Measurements from ENCODE around the gene BCL2L11.

The BCL2L11 gene

DNA sequence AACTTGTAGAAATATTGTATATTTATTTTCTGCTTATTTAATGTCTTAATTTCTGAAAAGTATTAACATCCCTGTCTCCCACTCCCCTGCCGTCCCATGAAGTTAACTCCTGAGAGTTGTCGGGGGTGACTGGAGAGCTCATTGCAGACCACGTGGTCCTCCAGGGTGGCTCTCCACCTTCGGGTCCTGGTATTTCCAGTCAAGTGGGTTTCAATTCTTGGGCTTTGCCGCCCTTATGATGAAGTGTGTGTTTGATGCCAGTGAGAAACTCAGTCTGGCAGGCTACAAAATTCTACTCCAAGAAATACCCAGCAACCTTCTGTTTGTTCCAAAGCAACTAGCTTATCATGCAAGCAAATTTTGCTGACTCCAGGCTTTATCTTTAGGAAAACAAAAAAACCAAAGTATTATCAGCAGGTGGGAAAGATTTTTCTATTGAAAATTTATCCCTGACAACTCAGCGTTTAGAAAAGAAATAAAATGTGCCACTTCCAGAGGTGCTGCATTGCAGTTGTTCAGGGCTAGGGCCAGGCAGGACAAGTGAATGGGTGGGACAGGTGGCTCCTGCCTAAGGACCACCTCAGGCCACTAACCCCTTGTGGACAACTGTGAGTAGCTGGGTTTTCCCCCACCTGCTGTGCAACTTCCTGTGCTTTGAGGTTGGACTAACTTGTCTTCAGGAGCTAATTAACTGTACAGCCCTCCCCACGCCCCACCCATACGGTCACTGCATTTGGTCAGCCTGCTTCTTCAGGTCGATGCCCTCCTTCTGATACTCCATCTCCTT is 46.6 kb downstream of the BCL2L11 start:
- no peak overlapping the region for H3K4me3 ChIP-seq (ENCODE audit: low read depth, low read length)
- TF ChIP-seq CTCF (IDR thresholded peaks at IDR 0.05; ENCODE audit: insufficient read depth, low read depth, low read length, missing control alignments), result no peak
- DNase-seq (ENCODE audit: low read depth), result peak; percentile 55

GRCh38 chr2:111167863-111168162 is 47.1 kb downstream of the BCL2L11 start:
- TF ChIP-seq CTCF (IDR thresholded peaks at IDR 0.05; ENCODE audit: insufficient read depth, low read depth, low read length, missing control alignments), result no peak
- H3K4me3 ChIP-seq (ENCODE audit: low read depth, low read length), result no peak overlapping the region
- DNase-seq (ENCODE audit: low read depth), result no peak

- peak; percentile 82 for DNase-seq (ENCODE audit: low read depth)
- no peak for TF ChIP-seq CTCF (IDR thresholded peaks at IDR 0.05; ENCODE audit: insufficient read depth, low read depth, low read length, missing control alignments)
Measured at GRCh38 chr2:111168528-111169239, 48.0 kb downstream of the BCL2L11 start.

GRCh38 chr2:111169268-111169667 is 48.6 kb downstream of the BCL2L11 start:
- no peak for TF ChIP-seq CTCF (IDR thresholded peaks at IDR 0.05; ENCODE audit: insufficient read depth, low read depth, low read length, missing control alignments)
- no peak for DNase-seq (ENCODE audit: low read depth)
- no peak overlapping the region for H3K4me3 ChIP-seq (ENCODE audit: low read depth, low read length)

More at GRCh38 chr2:111168528-111169239, 48.0 kb downstream of the BCL2L11 start:
- H3K4me3 ChIP-seq (ENCODE audit: low read depth, low read length), result no peak overlapping the region

GRCh38 chr2:111169924-111170323 is 49.2 kb downstream of the BCL2L11 start:
- no peak for TF ChIP-seq CTCF (IDR thresholded peaks at IDR 0.05; ENCODE audit: insufficient read depth, low read depth, low read length, missing control alignments)
- no peak overlapping the region for H3K4me3 ChIP-seq (ENCODE audit: low read depth, low read length)
- DNase-seq (ENCODE audit: low read depth), result no peak

DNA sequence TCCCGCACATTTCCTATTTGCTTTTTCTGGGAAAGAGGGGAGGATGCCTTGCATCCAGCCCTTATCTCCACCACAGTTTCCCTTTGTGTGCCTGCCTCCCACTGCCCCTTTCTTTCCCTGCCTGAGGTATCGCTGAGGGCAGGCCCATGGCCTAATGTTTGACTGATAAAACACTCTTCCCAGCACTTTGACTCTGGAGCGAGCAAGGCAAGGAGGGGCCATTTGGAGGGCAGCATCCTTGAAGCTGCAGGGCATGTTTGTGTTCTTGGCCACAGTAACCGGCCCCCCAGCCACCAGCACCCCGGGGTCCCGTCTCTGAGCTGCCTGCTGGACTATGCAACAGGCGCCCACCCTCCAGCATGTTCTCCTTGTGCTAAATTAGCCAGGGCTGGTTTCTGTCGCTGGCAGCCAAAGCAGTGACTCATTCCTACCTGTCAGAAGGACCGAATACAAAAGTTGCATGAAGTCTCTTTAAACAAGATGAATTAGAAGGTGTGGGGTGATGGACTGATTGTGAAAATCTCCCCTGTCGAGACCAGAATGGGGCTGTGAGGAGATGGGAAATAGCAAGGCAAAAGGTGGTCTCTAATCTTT is 50.7 kb downstream of the BCL2L11 start:
- TF ChIP-seq CTCF (IDR thresholded peaks at IDR 0.05; ENCODE audit: insufficient read depth, low read depth, low read length, missing control alignments), result no peak
- no peak overlapping the region for H3K4me3 ChIP-seq (ENCODE audit: low read depth, low read length)
- no peak for DNase-seq (ENCODE audit: low read depth)

Data from GM12865 (cell line).